ENCODE data around the gene PIP5K1C.

The PIP5K1C gene

DNA sequence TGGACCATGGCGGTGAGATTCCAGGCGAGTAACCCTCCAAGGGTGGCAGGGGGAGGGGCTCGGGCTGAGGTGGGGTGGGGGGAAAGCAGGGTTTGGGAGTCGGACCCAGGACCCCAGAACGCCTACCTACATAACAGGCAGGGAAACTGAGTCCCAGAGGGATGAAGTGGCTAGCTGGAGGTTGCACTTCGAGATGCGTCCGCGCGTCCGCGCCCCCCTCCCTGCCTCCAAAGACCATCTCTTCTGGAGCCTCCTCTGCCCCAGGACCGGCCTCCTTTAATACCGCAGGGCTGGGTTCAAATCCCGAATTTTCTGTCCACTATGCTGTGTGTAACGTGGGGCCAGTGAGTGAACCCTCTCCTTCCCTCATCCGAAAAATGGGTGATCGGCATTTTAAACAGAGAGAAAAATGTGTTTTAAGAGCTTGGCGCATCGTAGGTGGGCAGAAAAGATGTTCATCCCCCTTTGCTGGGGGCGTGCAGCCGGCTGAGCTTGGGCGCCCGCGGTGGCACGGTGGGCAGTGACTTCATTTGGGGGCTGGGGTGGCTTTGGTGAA lies 21.7 kb upstream of the PIP5K1C start:
- DNase-seq = no peak

GRCh38 chr19:3721131-3721886 lies 21.0 kb upstream of the PIP5K1C start:
- DNase-seq = peak; percentile 91

DNA sequence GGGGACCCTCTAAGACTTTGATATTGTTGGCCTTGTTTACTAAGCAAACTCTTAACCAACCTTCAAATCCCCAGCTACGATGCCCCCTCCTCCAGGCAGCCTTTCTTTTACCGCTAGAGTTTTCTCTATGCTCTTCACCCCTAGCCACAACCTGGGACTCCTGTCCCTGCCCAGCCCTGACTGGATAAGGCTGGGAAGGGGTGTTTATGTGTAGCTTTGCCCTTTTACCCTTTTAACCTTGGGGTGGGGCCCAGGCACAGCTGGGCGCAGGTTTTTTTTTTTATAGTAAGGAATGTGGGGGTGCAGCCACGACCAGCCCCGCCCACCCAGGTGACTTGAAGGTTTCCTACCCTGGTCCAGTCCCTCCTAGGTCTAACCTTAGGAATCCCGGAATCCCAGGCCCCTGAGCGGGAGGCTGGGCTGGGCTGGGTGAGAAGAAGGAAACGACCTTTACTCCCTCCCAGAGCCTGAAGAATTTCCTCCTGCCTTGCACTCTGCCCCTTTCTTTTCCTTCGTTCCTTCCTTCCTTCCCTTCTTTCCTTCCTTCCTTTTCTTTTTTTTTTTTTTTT lies 20.2 kb upstream of the PIP5K1C start:
- DNase-seq = no peak

- DNase-seq = no peak
These were observed 19.6 kb upstream of the PIP5K1C start for GRCh38 chr19:3719868-3720267.

DNA sequence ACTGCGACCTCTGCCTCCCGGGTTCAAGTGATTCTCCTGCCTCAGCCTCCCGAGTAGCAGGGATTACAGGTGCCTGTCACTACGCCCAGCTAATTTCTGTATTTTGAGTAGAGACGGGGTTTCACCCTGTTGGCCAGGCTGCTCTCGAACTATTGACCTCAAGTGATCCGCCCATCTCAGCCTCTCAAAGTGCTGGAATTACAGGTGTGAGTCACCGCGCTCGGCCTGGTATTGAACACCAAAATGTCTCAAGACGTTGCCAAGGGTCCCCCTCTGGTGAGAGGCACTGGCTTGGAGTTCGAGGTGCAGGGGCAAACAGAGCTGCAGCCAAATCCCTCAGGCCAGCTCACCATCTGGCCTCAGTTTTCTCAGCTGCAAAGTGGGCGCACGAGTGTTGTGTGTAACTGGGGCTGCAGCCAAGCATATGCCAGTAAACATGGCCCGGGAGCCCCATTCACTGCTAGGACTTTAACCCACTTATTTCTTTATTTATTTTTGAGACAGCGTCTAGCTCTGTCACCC lies 15.9 kb upstream of the PIP5K1C start:
- no peak for DNase-seq

GRCh38 chr19:3712663-3713611 lies 12.7 kb upstream of the PIP5K1C start:
- no peak for DNase-seq

DNA sequence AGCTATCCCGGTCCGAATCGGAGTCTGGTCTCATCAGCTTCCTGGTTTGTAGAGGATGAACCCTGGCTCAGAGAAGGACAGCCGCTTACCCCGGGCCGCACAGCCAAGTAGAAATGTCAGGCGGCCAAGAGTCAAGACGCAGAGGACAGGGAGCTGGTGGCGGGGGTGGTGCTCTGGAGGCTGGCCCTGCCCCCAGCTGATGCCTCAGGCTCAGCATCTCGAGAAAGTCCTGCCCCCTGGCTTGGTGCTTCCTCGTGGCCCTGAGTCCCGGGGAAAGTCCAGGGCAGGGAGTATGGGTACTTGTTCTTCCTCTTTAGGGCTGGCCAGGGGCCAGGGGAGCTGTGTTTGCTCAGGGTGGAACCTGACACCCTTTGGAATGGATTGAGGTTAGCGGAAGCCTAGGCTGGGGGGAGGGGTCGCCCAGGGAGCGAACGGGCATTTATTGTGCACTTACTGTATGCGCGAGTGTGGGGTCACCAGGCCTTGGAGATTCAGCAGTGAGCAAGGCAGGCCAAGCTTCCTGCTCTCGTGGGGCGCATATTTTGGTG lies 10.1 kb upstream of the PIP5K1C start:
- DNase-seq = peak; percentile 16

GRCh38 chr19:3708207-3708931 lies 8.1 kb upstream of the PIP5K1C start, which contains the start of gene TJP3:
TJP3 (plus strand) TSS chr19:3708384; CDS start chr19:3728433, 20,049 bp downstream.
- no peak for DNase-seq

DNA sequence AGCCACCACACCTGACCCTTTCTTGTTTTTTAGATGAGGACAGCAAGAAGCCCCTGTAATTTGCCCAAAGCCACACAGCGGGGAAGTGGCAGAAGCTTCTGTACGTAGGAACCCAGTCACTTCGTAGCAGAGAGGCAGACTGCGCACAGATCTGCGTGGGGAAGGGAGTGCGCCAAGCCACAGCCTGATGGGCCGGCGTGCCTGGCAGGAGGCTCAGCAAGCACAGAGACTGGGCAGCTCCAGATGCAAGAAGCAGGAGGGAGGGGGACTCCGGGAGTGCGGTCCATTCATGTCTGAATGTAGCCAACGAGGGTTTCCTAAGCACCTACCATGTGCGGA lies 7.6 kb upstream of the PIP5K1C start:
- no peak for DNase-seq

DNA sequence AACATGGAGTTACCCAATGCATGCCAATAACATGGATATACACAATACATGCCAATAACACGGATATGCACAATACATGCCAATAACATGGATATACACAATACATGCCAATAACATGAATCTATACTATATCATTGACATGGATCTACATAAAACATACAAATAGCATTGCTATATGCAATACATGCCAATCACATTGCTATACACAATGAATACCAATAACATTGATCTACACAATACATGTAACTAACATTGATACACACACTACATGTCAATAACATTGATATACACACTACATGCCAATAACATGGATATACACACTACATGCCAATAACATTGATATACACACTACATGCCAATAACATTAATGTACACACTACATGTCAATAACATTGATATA lies 932 bp upstream of the PIP5K1C start:
- DNase-seq = no peak

GRCh38 chr19:3699741-3700241 lies 477 bp downstream of the PIP5K1C start:
- DNase-seq = no peak

DNA sequence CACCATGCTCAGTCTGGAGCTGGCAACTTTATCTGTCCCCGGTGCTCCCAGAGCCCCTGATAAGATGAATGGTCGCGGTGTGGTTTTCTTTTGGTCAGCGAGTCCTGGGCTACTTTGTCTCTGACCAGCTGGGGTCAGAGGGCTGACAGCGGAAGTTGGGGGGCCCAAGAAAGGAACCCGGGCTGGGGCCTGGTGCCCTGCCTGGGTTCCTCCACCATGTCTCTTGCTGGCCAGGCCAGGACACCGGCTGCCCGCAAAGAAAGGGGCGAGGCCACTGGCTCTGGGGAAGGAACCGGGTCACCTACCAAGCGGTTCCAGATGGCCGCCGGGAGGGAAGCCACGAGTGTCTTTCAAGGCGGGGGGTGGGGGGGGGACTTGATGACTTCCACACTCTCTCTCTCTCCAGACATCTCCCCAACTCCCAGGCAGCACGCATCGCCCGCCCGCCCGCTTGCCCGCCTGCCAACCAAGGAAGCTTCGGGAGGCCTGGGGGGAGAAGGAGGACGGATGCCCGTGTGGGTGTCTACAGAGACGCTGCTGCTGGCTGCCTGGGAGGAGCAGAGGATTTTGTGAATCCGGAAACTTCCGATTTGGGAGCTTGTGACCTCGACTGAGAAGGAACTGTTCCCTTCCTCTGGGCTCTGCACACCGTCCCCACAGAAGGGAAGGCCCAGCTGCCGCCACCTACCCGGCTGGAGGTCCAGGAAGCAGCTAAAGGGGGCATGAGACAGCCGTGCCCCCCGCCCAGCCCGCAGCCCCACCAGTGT lies 1.1 kb downstream of the PIP5K1C start:
- DNase-seq = peak; percentile 20

DNA sequence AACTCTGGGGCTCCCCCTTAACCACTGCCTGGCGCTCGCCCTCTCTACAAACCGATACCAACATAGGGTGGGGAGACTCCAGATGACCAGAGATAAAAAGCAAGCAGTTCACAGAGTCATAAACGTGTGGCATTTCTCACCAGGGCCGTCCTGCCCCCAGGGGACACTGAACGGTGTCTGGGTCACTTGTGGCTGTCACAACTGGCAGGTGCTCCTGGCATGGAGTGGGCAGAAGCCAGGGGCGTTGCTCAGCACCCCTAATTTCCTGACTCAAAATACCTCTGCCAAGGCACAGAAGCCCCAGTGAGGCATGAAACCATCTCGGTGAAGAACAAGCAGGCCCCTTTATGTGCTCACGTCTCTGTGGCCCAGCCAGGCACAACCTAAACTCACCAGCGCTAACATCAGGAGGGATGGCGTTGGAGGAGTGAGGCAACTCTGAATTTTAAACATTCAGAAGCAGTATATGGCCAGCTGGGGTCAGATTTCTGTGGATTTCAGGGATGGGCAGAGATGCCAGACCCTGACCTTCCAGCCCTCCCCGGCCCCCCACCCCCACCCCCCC lies 1.8 kb downstream of the PIP5K1C start:
- no peak for DNase-seq

- DNase-seq = no peak
These were observed 2.4 kb downstream of the PIP5K1C start for GRCh38 chr19:3697671-3698385.

DNA sequence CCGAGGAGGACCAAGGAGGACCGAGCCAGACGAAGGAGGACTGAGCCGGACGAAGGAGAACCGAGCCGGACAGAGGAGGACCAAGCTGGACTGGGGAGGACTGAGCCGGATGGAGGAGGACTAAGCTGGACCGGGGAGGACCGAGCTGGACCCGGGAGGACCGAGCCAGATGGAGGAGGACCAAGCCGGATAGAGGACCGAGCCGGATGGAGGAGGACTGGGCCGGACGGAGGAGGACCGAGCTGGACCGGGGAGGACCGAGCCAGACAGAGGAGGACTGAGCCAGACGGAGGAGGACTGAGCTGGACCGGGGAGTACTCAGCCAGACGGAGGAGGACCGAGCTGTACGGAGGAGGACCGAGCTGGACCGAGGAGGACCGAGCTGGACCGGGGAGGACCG lies 3.2 kb downstream of the PIP5K1C start:
- DNase-seq = no peak

- no peak for DNase-seq
These were observed 3.6 kb downstream of the PIP5K1C start for GRCh38 chr19:3696660-3696995.

DNA sequence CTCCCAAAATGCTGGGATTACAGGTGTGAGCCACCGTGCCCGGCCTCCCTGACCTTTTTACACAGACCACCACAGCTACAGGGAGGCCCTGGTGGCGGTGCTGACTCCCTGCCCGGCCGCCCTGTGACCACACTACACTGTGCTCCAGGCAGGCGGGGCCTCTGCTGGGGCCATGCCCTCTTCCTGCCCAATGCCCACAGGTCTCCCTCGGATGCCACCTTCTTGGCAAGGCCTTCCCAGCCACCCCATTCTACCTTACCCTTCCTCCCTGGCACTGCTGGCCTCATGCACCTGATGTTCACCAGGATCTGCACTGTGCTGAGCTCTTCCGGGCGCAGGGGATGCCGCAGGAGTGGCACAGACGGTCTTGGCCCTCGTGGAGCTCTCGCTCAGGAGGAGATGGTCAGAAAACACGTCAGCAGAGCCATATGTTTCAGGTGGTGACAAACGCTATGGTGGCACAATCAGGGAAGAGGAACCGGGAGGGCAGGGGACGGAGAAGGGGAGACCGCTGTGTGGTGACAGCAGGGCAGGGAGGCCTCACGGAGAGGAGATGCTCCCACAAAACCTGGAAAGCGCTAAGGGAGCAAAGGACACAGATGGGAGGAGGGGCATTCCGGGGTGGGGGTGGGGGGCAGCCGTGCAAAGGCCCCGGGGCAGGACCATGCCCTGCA lies 4.1 kb downstream of the PIP5K1C start:
- no peak for DNase-seq

- DNase-seq = no peak
These were observed 5.0 kb downstream of the PIP5K1C start for GRCh38 chr19:3695124-3695733.
